ENCODE data around the gene RIPK4.

The RIPK4 gene

GRCh38 chr21:41766883-41767605 is at the start of gene RIPK4:
Gene RIPK4 (minus strand): TSS chr21:41767052. CDS start chr21:41767041, 11 bp downstream.
- TF ChIP-seq, protein P1, sequence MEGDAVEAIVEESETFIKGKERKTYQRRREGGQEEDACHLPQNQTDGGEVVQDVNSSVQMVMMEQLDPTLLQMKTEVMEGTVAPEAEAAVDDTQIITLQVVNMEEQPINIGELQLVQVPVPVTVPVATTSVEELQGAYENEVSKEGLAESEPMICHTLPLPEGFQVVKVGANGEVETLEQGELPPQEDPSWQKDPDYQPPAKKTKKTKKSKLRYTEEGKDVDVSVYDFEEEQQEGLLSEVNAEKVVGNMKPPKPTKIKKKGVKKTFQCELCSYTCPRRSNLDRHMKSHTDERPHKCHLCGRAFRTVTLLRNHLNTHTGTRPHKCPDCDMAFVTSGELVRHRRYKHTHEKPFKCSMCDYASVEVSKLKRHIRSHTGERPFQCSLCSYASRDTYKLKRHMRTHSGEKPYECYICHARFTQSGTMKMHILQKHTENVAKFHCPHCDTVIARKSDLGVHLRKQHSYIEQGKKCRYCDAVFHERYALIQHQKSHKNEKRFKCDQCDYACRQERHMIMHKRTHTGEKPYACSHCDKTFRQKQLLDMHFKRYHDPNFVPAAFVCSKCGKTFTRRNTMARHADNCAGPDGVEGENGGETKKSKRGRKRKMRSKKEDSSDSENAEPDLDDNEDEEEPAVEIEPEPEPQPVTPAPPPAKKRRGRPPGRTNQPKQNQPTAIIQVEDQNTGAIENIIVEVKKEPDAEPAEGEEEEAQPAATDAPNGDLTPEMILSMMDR (IDR thresholded peaks at IDR 0.05), result no peak
- TF ChIP-seq ZFX (IDR thresholded peaks at IDR 0.05; ENCODE audit: borderline replicate concordance), result no peak
- peak within 1 kb of the TSS; percentile 39; the same call in 1 of the 2 replicates for H3K27ac ChIP-seq

DNA sequence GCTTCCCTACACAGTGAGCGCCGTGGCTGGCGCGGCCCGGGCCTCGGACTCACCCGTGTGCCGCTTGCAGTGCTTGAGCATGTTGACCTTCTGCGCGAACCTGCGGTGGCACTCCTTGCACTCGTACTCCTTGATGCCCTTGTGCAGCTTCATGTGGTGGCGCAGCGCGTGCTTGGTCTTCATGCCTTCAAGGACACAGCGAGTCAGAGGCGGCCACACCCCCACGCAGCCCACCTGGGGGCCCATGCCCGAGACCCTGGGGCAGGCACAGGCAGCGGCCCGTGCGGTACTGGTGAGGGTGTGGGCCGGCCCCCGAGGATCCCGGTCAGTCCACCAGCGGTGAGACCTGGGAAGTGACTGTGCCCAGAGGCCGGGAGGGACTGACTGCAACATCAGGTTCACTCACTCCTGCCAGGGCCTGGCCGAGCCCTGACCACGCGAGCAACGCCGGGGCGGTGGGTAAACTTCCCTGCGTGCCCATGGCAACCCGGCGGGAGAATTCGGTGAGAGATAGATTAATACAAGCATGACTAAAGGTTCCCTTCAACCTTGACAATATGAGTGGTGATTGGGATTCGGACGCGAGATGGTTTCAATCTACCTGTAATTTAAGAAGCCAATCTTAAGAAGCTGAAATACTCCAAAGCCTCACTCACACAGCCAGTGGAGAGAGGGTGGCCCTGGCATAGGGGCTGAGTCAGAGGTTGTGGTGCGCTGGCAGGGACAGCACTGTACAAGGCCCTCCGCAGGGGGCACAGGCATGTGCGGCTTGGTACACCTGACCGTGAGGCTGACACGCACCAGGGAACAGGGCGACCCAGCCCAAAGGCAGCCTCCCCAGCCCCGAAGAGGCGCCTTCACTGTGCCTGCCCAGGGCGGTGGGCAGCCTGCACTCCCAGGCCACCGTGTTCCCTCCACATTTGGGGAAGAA is 49.1 kb upstream of the RIPK4 start:
- H3K27ac ChIP-seq, result no peak overlapping the region
- TF ChIP-seq ZFX (IDR thresholded peaks at IDR 0.05; ENCODE audit: borderline replicate concordance), result no peak
- TF ChIP-seq, protein P1 (IDR thresholded peaks at IDR 0.05), result no peak

- no peak overlapping the region for H3K27ac ChIP-seq
- TF ChIP-seq, protein P1 (IDR thresholded peaks at IDR 0.05), result no peak
- no peak for TF ChIP-seq ZFX (IDR thresholded peaks at IDR 0.05; ENCODE audit: borderline replicate concordance)
Measured at GRCh38 chr21:41813226-41813625, 46.4 kb upstream of the RIPK4 start.

DNA sequence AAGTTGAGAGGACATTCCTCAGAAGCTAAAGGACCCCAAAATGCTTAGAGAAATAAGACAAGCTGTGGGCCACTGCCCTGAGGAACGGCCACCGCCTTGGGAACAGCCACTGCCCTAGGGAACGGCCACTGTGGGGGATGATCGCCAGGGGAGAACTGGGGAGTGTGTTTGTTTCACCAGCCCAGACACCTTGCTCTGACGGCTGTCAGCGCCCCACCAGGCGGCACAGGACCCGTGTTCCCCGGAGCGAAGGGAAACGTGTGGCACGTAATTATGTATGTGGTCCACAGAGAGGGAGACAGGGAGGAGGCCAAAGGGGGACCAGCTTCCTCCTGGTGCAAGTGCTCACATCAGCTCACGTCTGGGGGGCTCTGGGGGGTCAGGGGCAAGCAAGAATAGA is 45.8 kb upstream of the RIPK4 start:
- TF ChIP-seq, protein P1 (IDR thresholded peaks at IDR 0.05), result no peak
- no peak for TF ChIP-seq ZFX (IDR thresholded peaks at IDR 0.05; ENCODE audit: borderline replicate concordance)
- H3K27ac ChIP-seq, result no peak overlapping the region

DNA sequence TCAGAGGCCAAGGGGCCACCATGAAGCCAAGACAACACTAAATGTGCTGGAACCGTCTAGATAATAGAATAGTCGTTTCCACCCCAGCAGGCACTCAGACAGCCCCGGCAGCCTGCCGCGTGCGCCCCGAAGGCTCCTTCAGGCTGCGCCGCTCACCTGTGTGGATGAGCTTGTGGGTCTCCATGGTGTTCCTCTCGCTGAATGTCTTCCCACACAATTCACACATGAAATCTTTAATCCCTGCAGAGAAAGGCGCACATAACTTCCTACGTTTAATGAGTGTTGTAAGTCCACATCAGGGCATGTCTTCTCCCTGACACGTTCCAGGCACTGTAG is 43.7 kb upstream of the RIPK4 start:
- TF ChIP-seq, protein P1 (IDR thresholded peaks at IDR 0.05), result no peak
- TF ChIP-seq ZFX (IDR thresholded peaks at IDR 0.05; ENCODE audit: borderline replicate concordance), result no peak
- H3K27ac ChIP-seq, result no peak overlapping the region

DNA sequence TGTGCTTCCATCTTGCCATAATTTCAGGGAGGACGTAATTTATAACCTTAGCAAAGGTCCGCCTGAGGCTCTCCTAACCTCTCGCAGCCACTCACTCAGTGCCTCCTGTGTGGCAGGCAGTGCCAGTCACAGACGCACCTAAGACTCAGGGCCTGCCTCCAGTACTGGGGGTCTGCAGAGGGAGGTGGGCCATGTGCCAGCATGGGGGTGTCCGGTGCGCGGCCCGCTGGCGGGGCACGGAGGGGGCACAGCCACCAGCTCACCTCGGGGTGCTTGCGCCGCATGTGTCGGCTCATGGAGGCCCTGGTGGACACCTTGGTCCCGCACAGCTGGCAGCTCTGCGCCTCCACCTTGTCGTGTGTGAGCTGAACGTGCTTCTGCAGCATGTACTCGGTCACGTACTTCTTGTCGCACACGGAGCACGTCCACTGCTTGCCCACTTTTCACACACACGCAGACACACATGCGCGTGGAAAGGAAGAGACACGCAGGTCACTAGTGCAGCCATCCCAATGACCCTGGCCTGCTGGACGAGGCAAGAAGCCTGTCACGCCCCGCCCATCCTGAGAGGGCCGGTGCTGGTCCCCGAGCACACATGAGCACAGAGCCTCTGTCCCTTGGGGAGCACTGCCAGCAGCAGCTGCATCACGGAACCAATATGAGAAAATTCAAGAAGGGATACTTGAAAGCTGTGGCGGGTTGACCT is 43.2 kb upstream of the RIPK4 start:
- no peak overlapping the region for H3K27ac ChIP-seq
- TF ChIP-seq, protein P1 (IDR thresholded peaks at IDR 0.05), result no peak
- no peak for TF ChIP-seq ZFX (IDR thresholded peaks at IDR 0.05; ENCODE audit: borderline replicate concordance)

Measured in 22Rv1 (cell line).